Small intestine (tissue), 16 donors: ENCODE measurements around the gene PYGM. TPM values are rescaled to one million over a fixed set of nuclear protein-coding genes. Genes with fewer than 3 reads are reported as not detected.
A peak's percentile ranks its signal among the peaks of the same experiment; 100 is the strongest.

Source experiments
- DNase-seq, 2 donors: peaks; one replicate each; pipeline versions ENCODE4 v3.0.0 to v3.0.0-alpha.2; 2013
- FAIRE-seq: peaks from 2 replicates; lab custom pipeline; 2012; peaks lifted over from hg19 to GRCh38; lab: Jason Lieb, UNC
- H3K27ac ChIP-seq, 3 donors: one replicate each; pipeline ENCODE4 v1.5.1; 2013; ENCODE audit warnings: low read length in 2 of 3, mild to moderate bottlenecking in 2 of 3, control low read depth in 1 of 3, inconsistent platforms in 1 of 3, low read depth in 1 of 3, moderate library complexity in 1 of 3
- H3K27me3 ChIP-seq, 3 donors: one replicate each; pipeline ENCODE4 v1.6.1; 2013; ENCODE audit warnings: low read length in 3 of 3, inconsistent platforms in 1 of 3; ENCODE audit not compliant: control insufficient read depth in 3 of 3, insufficient read depth in 3 of 3
- H3K36me3 ChIP-seq, 3 donors: one replicate each; pipeline ENCODE4 v1.6.1; 2013; ENCODE audit warnings: low read length in 3 of 3, inconsistent platforms in 1 of 3, low read depth in 1 of 3, mild to moderate bottlenecking in 1 of 3, moderate library complexity in 1 of 3; ENCODE audit not compliant: control insufficient read depth in 3 of 3, insufficient read depth in 2 of 3
- H3K4me1 ChIP-seq, 3 donors: one replicate each; pipeline ENCODE4 v1.6.1; 2013; ENCODE audit warnings: low read length in 2 of 3, inconsistent platforms in 1 of 3, low read depth in 1 of 3, mild to moderate bottlenecking in 1 of 3, moderate library complexity in 1 of 3; ENCODE audit not compliant: control insufficient read depth in 3 of 3, insufficient read depth in 2 of 3
- H3K4me3 ChIP-seq, 3 donors: one replicate each; pipeline ENCODE4 v1.5.1; 2013; ENCODE audit warnings: low read length in 3 of 3, control low read depth in 1 of 3, inconsistent platforms in 1 of 3, low read depth in 1 of 3, mild to moderate bottlenecking in 1 of 3, moderate library complexity in 1 of 3
- H3K9me3 ChIP-seq, 2 donors: one replicate each; pipeline ENCODE4 v1.6.1; 2013; ENCODE audit warnings: low read depth in 1 of 2, low read length in 1 of 2; ENCODE audit not compliant: control insufficient read depth in 2 of 2, insufficient read depth in 1 of 2
- WGBS, 3 donors: extraction: QIAGEN DNeasy Blood & Tissue Kit; methylation state at CpG; one replicate each; pipeline ENCODE4 v1.1.7; 2013; 5-methylcytosine and 5-hydroxymethylcytosine counted together
- long read RNA-seq, 10 donors: transcript quantifications; one replicate each; lab custom pipeline, GENCODE V29; 2026
- polyA plus RNA-seq, 4 donors: library from polyadenylated mRNA; stranded (reverse) in 3 of 4; unstranded in 1 of 4; fragments of 200-250 nt in 3 of 4; fragments of 120-200 nt in 1 of 4; gene quantifications; one replicate each; pipeline versions ENCODE4 v1.2.1 to v1.2.3, GENCODE V29; 2013
- donor health status: healthy with polysubstance abuse.
- donor health status: control.
- donor health status: control.
- donor health status: Bipolar disorder and iron deficiency.
- donor health status: healthy.

The PYGM gene
- 1 to 10 TPM in 3 of 4 donors, under 1 TPM in 1; 0.54 to 1.5 (median 1.1) TPM for polyA plus RNA-seq
- long read RNA-seq, donor 1: 0 reads
- long read RNA-seq, donor 2: 0 reads
- long read RNA-seq, donor 3: 0 reads
- long read RNA-seq, donor 4: 0 reads
- long read RNA-seq, donor 5: 0 reads
- long read RNA-seq, donor 6: 0 reads
- long read RNA-seq, donor 7: 0 reads
- long read RNA-seq, donor 8, partial matches to known transcripts: 0 of 1 reads
- long read RNA-seq, donor 8, other reads (novel, unspliced or antisense): 0 of 1 reads
- long read RNA-seq, donor 9: 0 reads
- long read RNA-seq, donor 10: 0 reads

GRCh38 chr11:64759722-64760719, at the start of gene PYGM:
PYGM (minus strand) TSS chr11:64759974; CDS start chr11:64759898, 76 bp downstream.
- Histone ChIP-seq H3K9me3 (no peaks in the 10 kb centered on the region), H3K36me3 (peaks cover 0 to 40% (median 3%) of the 10 kb centered on the region in 3 donors), H3K27ac (peak within 1 kb of the TSS in 1 of 3 donors; percentile 24), H3K4me1 (peaks cover 0 to 4% (median 0%) of the 10 kb centered on the region in 3 donors), H3K27me3 (no peaks in the 10 kb centered on the region), H3K4me3 (no peak within 1 kb of the TSS)
- 59 to 65% (median 65%) methylated on average over 24 of the region's 24 CpGs for WGBS, 3 donors
- no peak for FAIRE-seq
- no peak for DNase-seq

GRCh38 chr11:64805481-64805880, 45.7 kb upstream of the PYGM start:
- H3K4me3 ChIP-seq: no peak overlapping the region
- peaks cover 0 to 51% (median 0%) of the 10 kb centered on the region in 3 donors for H3K36me3 ChIP-seq
- H3K9me3 ChIP-seq: no peaks in the 10 kb centered on the region
- FAIRE-seq (no peak), DNase-seq (no peak)
- peaks cover 1 to 27% (median 4%) of the 10 kb centered on the region in 3 donors for H3K4me1 ChIP-seq
- H3K27ac ChIP-seq: no peak overlapping the region
- WGBS, 3 donors: 90 to 96% (median 94%) methylated on average over 8 to 9 of the region's 9 CpGs
- H3K27me3 ChIP-seq: no peaks in the 10 kb centered on the region

- DNase-seq (no peak), FAIRE-seq (no peak)
- Histone ChIP-seq H3K27ac (peak overlapping the region in 1 of 3 donors; percentile 89), H3K9me3 (no peaks in the 10 kb centered on the region), H3K4me1 (peaks cover 1 to 26% (median 4%) of the 10 kb centered on the region in 3 donors), H3K27me3 (no peaks in the 10 kb centered on the region), H3K4me3 (no peak overlapping the region), H3K36me3 (peaks cover 0 to 59% (median 0%) of the 10 kb centered on the region in 3 donors)
- WGBS, 3 donors: 91 to 94% (median 94%) methylated on average over 35 to 41 of the region's 41 CpGs
Observed at GRCh38 chr11:64804346-64805210, 44.8 kb upstream of the PYGM start.

GRCh38 chr11:64803846-64804345, 44.1 kb upstream of the PYGM start:
- Histone ChIP-seq H3K36me3 (peaks cover 0 to 66% (median 0%) of the 10 kb centered on the region in 3 donors), H3K9me3 (no peaks in the 10 kb centered on the region), H3K4me1 (peaks cover 0 to 21% (median 4%) of the 10 kb centered on the region in 3 donors), H3K27me3 (no peaks in the 10 kb centered on the region), H3K27ac (peak overlapping the region; percentile 27 to 89 (median 83)), H3K4me3 (peak overlapping the region in 2 of 3 donors; percentile 66 to 67)
- FAIRE-seq (no peak), DNase-seq (no peak)
- 39 to 42% (median 40%) methylated on average over 15 of the region's 15 CpGs for WGBS, 3 donors

- Histone ChIP-seq H3K4me3 (peak within 1 kb of the TSS; percentile 50 to 67 (median 66)), H3K27ac (peak within 1 kb of the TSS; percentile 27 to 89 (median 83)), H3K27me3 (no peaks in the 10 kb centered on the region), H3K36me3 (peaks cover 0 to 70% (median 0%) of the 10 kb centered on the region in 3 donors), H3K4me1 (peaks cover 0 to 21% (median 4%) of the 10 kb centered on the region in 3 donors), H3K9me3 (no peaks in the 10 kb centered on the region)
- 0 to 1% (median 0%) methylated on average over 31 to 58 of the region's 58 CpGs for WGBS, 3 donors
- peak; percentile 88 to 92 for DNase-seq
- FAIRE-seq: no peak
Observed at GRCh38 chr11:64803158-64803845, 43.5 kb upstream of the PYGM start, which contains the start of gene MAP4K2. MAP4K2 (minus strand) TSS chr11:64803214; CDS start chr11:64803149, 65 bp downstream.

GRCh38 chr11:64802370-64803157, 42.8 kb upstream of the PYGM start:
- Histone ChIP-seq H3K36me3 (peaks cover 0 to 64% (median 0%) of the 10 kb centered on the region in 3 donors), H3K9me3 (no peaks in the 10 kb centered on the region), H3K4me3 (peak overlapping the region; percentile 50 to 66 (median 54)), H3K27me3 (no peaks in the 10 kb centered on the region), H3K27ac (peak overlapping the region; percentile 9 to 53 (median 48)), H3K4me1 (peaks cover 0 to 21% (median 4%) of the 10 kb centered on the region in 3 donors)
- DNase-seq (no peak), FAIRE-seq (no peak)
- 8 to 12% (median 12%) methylated on average over 32 to 54 of the region's 54 CpGs for whole genome bisulfite sequencing, 3 donors
